OCI-LY7 (cell line): ENCODE data around the gene CRTAC1. TPM values are rescaled to one million over a fixed set of nuclear protein-coding genes. Genes with fewer than 3 reads are reported as not detected.

Experiments used
- BruUV-seq: library from RNA; stranded (reverse); fragments of 400-500 nt; replicated peaks from 2 replicates; lab custom pipeline; 2021; lab: Mats Ljungman, UMichigan
- CTCF ChIA-PET: fragments of 300-600 bp; sonication (Branson Sonifier 250); formaldehyde crosslinking; loops from one replicate; lab custom pipeline; 2022; ENCODE audit warnings: antibody characterized with exemption; ENCODE audit not compliant: unreplicated experiment; lab: Charles Lee
- POLR2A ChIA-PET: fragments of 300-600 bp; sonication (Branson Sonifier 250); formaldehyde crosslinking; loops from one replicate; lab custom pipeline; 2022; ENCODE audit warnings: antibody characterized with exemption; lab: Charles Lee
- DNase-seq: peaks from one replicate; pipeline ENCODE4 v3.0.0-alpha.2; 2015; ENCODE audit warnings: low spot score
- H2AFZ ChIP-seq: fragments of 200-600 bp; sonication (generic), shearing (Covaris generic); 2 replicates; pipeline ENCODE4 v1.6.1; 2014; ENCODE audit warnings: mild to moderate bottlenecking, antibody characterized with exemption, low read length, moderate library complexity
- H3K27ac ChIP-seq: fragments of 200-600 bp; sonication (generic); 2 replicates; pipeline ENCODE4 v1.5.1; 2014; ENCODE audit warnings: mixed run types, low read depth, mild to moderate bottlenecking, moderate library complexity, low read length, inconsistent platforms; ENCODE audit not compliant: poor library complexity, severe bottlenecking
- H3K36me3 ChIP-seq: fragments of 200-600 bp; sonication (generic); 2 replicates; pipeline ENCODE4 v1.6.1; 2014; ENCODE audit warnings: mild to moderate bottlenecking, antibody characterized with exemption, low read length, moderate library complexity, mixed read lengths; ENCODE audit not compliant: insufficient read depth
- H3K4me1 ChIP-seq: fragments of 200-600 bp; sonication (generic); 2 replicates; pipeline ENCODE4 v1.5.1; 2014; ENCODE audit warnings: mild to moderate bottlenecking, low read length; ENCODE audit not compliant: insufficient read depth, poor library complexity, severe bottlenecking
- H3K4me2 ChIP-seq: fragments of 200-600 bp; sonication (generic); 2 replicates; pipeline ENCODE4 v1.6.1; 2014; ENCODE audit warnings: mild to moderate bottlenecking, low read length
- H3K4me3 ChIP-seq: fragments of 200-600 bp; sonication (generic); 2 replicates; pipeline ENCODE4 v1.5.1; 2014; ENCODE audit warnings: mild to moderate bottlenecking, low read depth, low read length; ENCODE audit not compliant: poor library complexity, severe bottlenecking
- H3K79me2 ChIP-seq: fragments of 200-600 bp; sonication (generic); 2 replicates; pipeline ENCODE4 v1.6.1; 2016; ENCODE audit warnings: low read depth, mild to moderate bottlenecking, low read length, moderate library complexity, mixed read lengths; ENCODE audit not compliant: insufficient read depth
- H3K9me2 ChIP-seq: fragments of 200-600 bp; sonication (generic); 2 replicates; pipeline ENCODE4 v1.6.1; 2016; ENCODE audit warnings: mild to moderate bottlenecking, low read length, mixed read lengths; ENCODE audit not compliant: insufficient read depth
- H3K9me3 ChIP-seq: fragments of 200-600 bp; sonication (generic); 2 replicates; pipeline ENCODE4 v1.6.1; 2014; ENCODE audit warnings: mild to moderate bottlenecking, mixed run types, low read length, mixed read lengths
- H4K20me1 ChIP-seq: fragments of 200-600 bp; sonication (generic); 2 replicates; pipeline ENCODE4 v1.6.1; 2014; ENCODE audit warnings: mild to moderate bottlenecking, antibody characterized with exemption, low read length, moderate library complexity, mixed read lengths; ENCODE audit not compliant: insufficient read depth
- EZH2phosphoT487 ChIP-seq: fragments of 200-600 bp; sonication (generic); IDR thresholded peaks from 2 replicates; pipeline ENCODE4 v1.6.1; 2018; ENCODE audit warnings: low read depth, borderline replicate concordance, mild to moderate bottlenecking, mixed run types, antibody characterized with exemption, low read length, moderate library complexity, mixed read lengths
- intact Hi-C: fragments of 100-400 bp; cut with micrococcal nuclease; formaldehyde crosslinking; loops from one replicate; pipeline ENCODE4 v1.10.0; 2022; ENCODE audit not compliant: unreplicated experiment
- total RNA-seq, 2 experiments: library from RNA; depleted of rRNA in 1 of 2; stranded (reverse); fragments of >200 nt in 1 of 2; shearing (Covaris generic) in 1 of 2; gene quantifications; 2 replicates each; pipeline ENCODE4 v1.2.3, GENCODE V29; 2014 to 2022
- TF ChIP-seq, protein P1 (sequence below): fragments of 200-600 bp; sonication (generic); conservative IDR thresholded peaks from 2 replicates; pipeline ENCODE4 v1.5.1; 2014; ENCODE audit warnings: mild to moderate bottlenecking, antibody characterized with exemption, low read length, moderate library complexity, mixed read lengths

Gene CRTAC1
- total RNA-seq, 2 experiments from 2014 or later, result not detected

GRCh38 chr10:97866524-97867219 lies 163.7 kb downstream of the CRTAC1 start:
- no TSS peak for BruUV-seq
- no peaks in the 10 kb centered on the region for H4K20me1 ChIP-seq
- no peak for TF ChIP-seq EZH2phosphoT487
- TF ChIP-seq, protein P1, sequence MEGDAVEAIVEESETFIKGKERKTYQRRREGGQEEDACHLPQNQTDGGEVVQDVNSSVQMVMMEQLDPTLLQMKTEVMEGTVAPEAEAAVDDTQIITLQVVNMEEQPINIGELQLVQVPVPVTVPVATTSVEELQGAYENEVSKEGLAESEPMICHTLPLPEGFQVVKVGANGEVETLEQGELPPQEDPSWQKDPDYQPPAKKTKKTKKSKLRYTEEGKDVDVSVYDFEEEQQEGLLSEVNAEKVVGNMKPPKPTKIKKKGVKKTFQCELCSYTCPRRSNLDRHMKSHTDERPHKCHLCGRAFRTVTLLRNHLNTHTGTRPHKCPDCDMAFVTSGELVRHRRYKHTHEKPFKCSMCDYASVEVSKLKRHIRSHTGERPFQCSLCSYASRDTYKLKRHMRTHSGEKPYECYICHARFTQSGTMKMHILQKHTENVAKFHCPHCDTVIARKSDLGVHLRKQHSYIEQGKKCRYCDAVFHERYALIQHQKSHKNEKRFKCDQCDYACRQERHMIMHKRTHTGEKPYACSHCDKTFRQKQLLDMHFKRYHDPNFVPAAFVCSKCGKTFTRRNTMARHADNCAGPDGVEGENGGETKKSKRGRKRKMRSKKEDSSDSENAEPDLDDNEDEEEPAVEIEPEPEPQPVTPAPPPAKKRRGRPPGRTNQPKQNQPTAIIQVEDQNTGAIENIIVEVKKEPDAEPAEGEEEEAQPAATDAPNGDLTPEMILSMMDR, result no peak
- H3K79me2 ChIP-seq, result no peaks in the 10 kb centered on the region
- DNase-seq, result no peak
- peaks cover 11% of the 10 kb centered on the region for H3K4me1 ChIP-seq
- ChIA-PET POLR2A (no interaction called here), CTCF (no interaction called here)
- no peaks in the 10 kb centered on the region for H3K36me3 ChIP-seq
- no peak overlapping the region for H3K4me2 ChIP-seq
- intact Hi-C loops, result loop anchor here (10.0 kb wide), 1 partner anchor 182 kb away; the partner anchor contains the start of gene AVPI1
- H3K9me2 ChIP-seq, result no peaks in the 10 kb centered on the region
- no peak overlapping the region for H2AFZ ChIP-seq
- no peaks in the 10 kb centered on the region for H3K9me3 ChIP-seq
- no peak overlapping the region for H3K27ac ChIP-seq
- H3K4me3 ChIP-seq, result no peak overlapping the region

GRCh38 chr10:97865488-97865887 lies 164.9 kb downstream of the CRTAC1 start:
- POLR2A ChIA-PET, result interaction anchor here (0.6 to 0.7 kb wide), 2 partner anchors 67 to 74 kb away, joined by 3 to 4 read pairs; no protein-coding TSS in a partner anchor
- CTCF ChIA-PET, result no interaction called here
- Histone ChIP-seq H3K4me2 (no peak overlapping the region), H3K9me2 (no peaks in the 10 kb centered on the region), H3K4me3 (no peak overlapping the region), H3K79me2 (no peaks in the 10 kb centered on the region), H3K27ac (no peak overlapping the region), H3K4me1 (peaks cover 11% of the 10 kb centered on the region), H3K9me3 (no peaks in the 10 kb centered on the region), H3K36me3 (no peaks in the 10 kb centered on the region), H2AFZ (no peak overlapping the region), H4K20me1 (no peaks in the 10 kb centered on the region)
- intact Hi-C loops, result loop anchor here (10.0 kb wide), 1 partner anchor 181 kb away; the partner anchor contains the start of gene AVPI1
- no peak for DNase-seq
- TF ChIP-seq, protein P1, result no peak
- TF ChIP-seq EZH2phosphoT487, result no peak
- no TSS peak for BruUV-seq

DNA sequence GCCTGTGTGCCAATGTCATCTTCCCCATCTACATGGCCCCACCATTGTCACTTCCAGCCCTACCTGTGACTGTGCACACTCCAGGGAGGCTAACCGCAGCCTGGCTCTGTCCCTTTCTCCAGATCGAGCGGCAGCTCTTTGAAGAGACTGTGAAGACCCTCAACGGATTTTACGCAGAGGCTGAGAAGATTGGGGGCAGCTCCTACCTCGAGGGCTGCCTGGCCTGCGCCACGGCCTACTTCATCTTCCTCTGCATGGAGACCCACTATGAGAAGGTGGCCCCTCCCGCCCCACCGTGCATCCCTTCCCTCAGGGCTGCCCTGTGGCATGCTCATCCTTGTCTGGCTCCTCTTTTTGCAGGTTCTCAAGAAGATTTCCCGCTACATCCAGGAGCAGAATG lies 166.6 kb downstream of the CRTAC1 start:
- CTCF ChIA-PET, result no interaction called here
- Histone ChIP-seq H2AFZ (no peak overlapping the region), H3K79me2 (no peaks in the 10 kb centered on the region), H3K9me2 (no peaks in the 10 kb centered on the region), H3K4me2 (no peak overlapping the region), H3K36me3 (no peaks in the 10 kb centered on the region), H3K4me1 (peaks cover 1% of the 10 kb centered on the region), H3K9me3 (no peaks in the 10 kb centered on the region), H3K4me3 (no peak overlapping the region), H4K20me1 (no peaks in the 10 kb centered on the region), H3K27ac (no peak overlapping the region)
- no TSS peak for BruUV-seq
- POLR2A ChIA-PET, result no interaction called here
- intact Hi-C loops, result loop anchor here (10.0 kb wide), 1 partner anchor 179 kb away; the partner anchor contains the start of gene AVPI1
- DNase-seq, result no peak
- no peak for TF ChIP-seq EZH2phosphoT487
- TF ChIP-seq, protein P1, result no peak
